Ovary (tissue), 9 donors: ENCODE data around the gene PLCL1. TPM values are rescaled to one million over a fixed set of nuclear protein-coding genes. Genes with fewer than 3 reads are reported as not detected.
"Not testable (repeated sequence)": the region's sequence is repeated elsewhere in the genome, so short reads cannot be mapped to it uniquely, and the experiment has no call there.

ENCODE experiments used
- DNase-seq, 5 donors: peaks; one replicate each; pipeline ENCODE4 v3.0.0-alpha.2; 2019 to 2020
- H3K27ac ChIP-seq, 2 donors: fragments of 200-600 bp; one replicate each; pipeline versions ENCODE4 v1.5.1 to v1.8.0; 2019 to 2022
- H3K27me3 ChIP-seq: fragments of 200-600 bp; one replicate; pipeline ENCODE4 v1.8.0; 2022
- H3K36me3 ChIP-seq: fragments of 200-600 bp; sonication (generic); one replicate; pipeline ENCODE4 v1.5.1; 2019
- H3K4me1 ChIP-seq: one replicate; pipeline ENCODE4 v1.8.1; 2013; ENCODE audit warnings: mild to moderate bottlenecking, moderate library complexity; ENCODE audit not compliant: insufficient read depth
- H3K4me3 ChIP-seq: fragments of 200-600 bp; sonication (generic); one replicate; pipeline ENCODE4 v1.5.1; 2017
- H3K9me3 ChIP-seq, 2 donors: fragments of 200-600 bp in 1 of 2; sonication (generic) in 1 of 2; one replicate each; pipeline versions ENCODE4 v1.5.1 to v1.8.1; 2013 to 2019; ENCODE audit warnings: mild to moderate bottlenecking in 1 of 2, moderate library complexity in 1 of 2
- CTCF ChIP-seq, 3 donors: fragments of 450-650 bp in 2 of 3; fragments of 200-600 bp in 1 of 3; IDR thresholded peaks; one replicate each; pipeline versions ENCODE4 v1.5.1 to v1.8.0; 2016 to 2022; ENCODE audit warnings: antibody characterized with exemption in 3 of 3, mild to moderate bottlenecking in 1 of 3
- EP300 ChIP-seq: sonication (generic); formaldehyde crosslinking; IDR thresholded peaks from one replicate; pipeline ENCODE4 v1.6.1; 2017; ENCODE audit warnings: antibody characterized with exemption
- POLR2A ChIP-seq: fragments of 450-650 bp; IDR thresholded peaks from one replicate; pipeline ENCODE4 v1.6.1; 2017; ENCODE audit warnings: antibody characterized with exemption, mild to moderate bottlenecking, moderate library complexity
- WGBS, 3 donors: extraction: QIAGEN DNeasy Blood & Tissue Kit in 1 of 3; methylation state at CpG; one replicate each; pipeline versions ENCODE4 v1.1.5 to v1.1.7; 2013 to 2017; 5-methylcytosine and 5-hydroxymethylcytosine counted together
- intact Hi-C, 4 donors: fragments of 100-400 bp; cut with DNase I; formaldehyde crosslinking; loops; one replicate each; pipeline versions ENCODE4 v1.11.0 to v1.15.1; 2022 to 2023
- polyA plus RNA-seq, 2 donors: library from polyadenylated mRNA; stranded (reverse); fragments of 200-250 nt in 1 of 2; fragments of 350-450 nt in 1 of 2; fragmentation: Illumina TruSeq in 1 of 2; extraction: RNeasy Lipid Tissue Mini Kit (QIAGEN cat#74804) in 1 of 2; gene quantifications; one replicate each; pipeline ENCODE4 v1.2.3, GENCODE V29; 2013 to 2014
- total RNA-seq, 7 donors: library from RNA; depleted of rRNA in 2 of 7; stranded (reverse); fragments of >200 nt in 2 of 7; fragmentation: NEBNext Ultra II Directional in 3 of 7; extraction: Animal tissue kit (Norgen Biotek cat#: 25700) in 3 of 7; gene quantifications; one replicate each; pipeline versions ENCODE4 v1.1.0 to v1.2.4, GENCODE V29; 2016 to 2023
- donor health status: DM: no; HTN: no; CAD: no; lungs with moderate emphysema.
- donor health status: DM: no; HTN: no; CAD: no.
- donor health status: Bipolar disorder and iron deficiency.
- donor health status: DM: yes; HTN: yes; CAD: no.
- donor health status: DM: no; HTN: no; CAD: no.
- donor health status: DM: yes; HTN: yes; CAD: no.

The PLCL1 gene
- total and polyA plus RNA-seq, 9 donors = 8.4 to 17.9 (median 11.1) TPM

GRCh38 chr2:197827618-197828017, 23.2 kb downstream of the PLCL1 start:
- Histone ChIP-seq H3K9me3 (no peaks in the 10 kb centered on the region), H3K4me1 (no peaks in the 10 kb centered on the region), H3K27me3 (no peaks in the 10 kb centered on the region), H3K4me3 (no peak overlapping the region), H3K36me3 (no peaks in the 10 kb centered on the region), H3K27ac (no peak overlapping the region)
- intact Hi-C loops = no loop called here
- DNase-seq = no peak
- 76 to 89% (median 84%) methylated on average over 2 of the region's 2 CpGs for WGBS, 3 donors
- TF ChIP-seq POLR2A (no peak), EP300 (no peak), CTCF (IDR thresholded peaks at IDR 0.05) (no peak)

GRCh38 chr2:197828464-197829135, 24.2 kb downstream of the PLCL1 start:
- Histone ChIP-seq H3K36me3 (no peaks in the 10 kb centered on the region), H3K4me3 (no peak overlapping the region), H3K4me1 (no peaks in the 10 kb centered on the region), H3K9me3 (no peaks in the 10 kb centered on the region), H3K27me3 (no peaks in the 10 kb centered on the region), H3K27ac (no peak overlapping the region)
- intact Hi-C loops = no loop called here
- WGBS, 3 donors = 54 to 73% (median 70%) methylated on average over 1 of the region's 1 CpG
- TF ChIP-seq CTCF (IDR thresholded peaks at IDR 0.05) = no peak
- no peak for TF ChIP-seq POLR2A
- TF ChIP-seq EP300 = no peak
- DNase-seq = no peak

- H3K36me3 ChIP-seq, H3K4me1 ChIP-seq, H3K27me3 ChIP-seq, intact Hi-C loops, H3K4me3 ChIP-seq, H3K9me3 ChIP-seq, H3K27ac ChIP-seq, DNase-seq: not testable (repeated sequence)
- 93 to 100% (median 93%) methylated on average over 2 of the region's 2 CpGs for WGBS, 3 donors
These were observed 30.4 kb downstream of the PLCL1 start for GRCh38 chr2:197834771-197835170.

- no peak for DNase-seq
- Histone ChIP-seq H3K4me1 (peaks cover 3% of the 10 kb centered on the region), H3K9me3 (no peaks in the 10 kb centered on the region), H3K4me3 (no peak overlapping the region), H3K27me3 (no peaks in the 10 kb centered on the region), H3K27ac (no peak overlapping the region), H3K36me3 (no peaks in the 10 kb centered on the region)
- 50 to 60% (median 55%) methylated on average over 4 of the region's 4 CpGs for WGBS, 3 donors
- intact Hi-C loops = no loop called here
- TF ChIP-seq EP300 (no peak), CTCF (IDR thresholded peaks at IDR 0.05) (no peak), POLR2A (no peak)
These were observed 30.9 kb downstream of the PLCL1 start for GRCh38 chr2:197835293-197835692.

GRCh38 chr2:197838036-197838435, 33.6 kb downstream of the PLCL1 start:
- 2 to 5% (median 2%) methylated on average over 5 of the region's 5 CpGs for WGBS, 3 donors

More at GRCh38 chr2:197838036-197838435, 33.6 kb downstream of the PLCL1 start:
- H3K9me3 ChIP-seq = no peaks in the 10 kb centered on the region
- no peak for TF ChIP-seq CTCF (IDR thresholded peaks at IDR 0.05)
- no peak for TF ChIP-seq EP300
- no peak for TF ChIP-seq POLR2A
- no peaks in the 10 kb centered on the region for H3K36me3 ChIP-seq
- intact Hi-C loops = no loop called here
- H3K27ac ChIP-seq = peak overlapping the region in 1 of 2 donors; percentile 26
- peaks cover 6% of the 10 kb centered on the region for H3K4me1 ChIP-seq
- H3K4me3 ChIP-seq = no peak overlapping the region
- H3K27me3 ChIP-seq = no peaks in the 10 kb centered on the region
- DNase-seq = peak in 2 of 5 donors; percentile 7 to 12
